Hypothalamus (tissue), 51 donors: ENCODE data around the gene RNF215.

Experiments used
- DNase-seq, 51 donors: peaks; one replicate each; lab custom pipeline; 2025; lab: John Stamatoyannopoulos, UW

RNF215 gene

DNA sequence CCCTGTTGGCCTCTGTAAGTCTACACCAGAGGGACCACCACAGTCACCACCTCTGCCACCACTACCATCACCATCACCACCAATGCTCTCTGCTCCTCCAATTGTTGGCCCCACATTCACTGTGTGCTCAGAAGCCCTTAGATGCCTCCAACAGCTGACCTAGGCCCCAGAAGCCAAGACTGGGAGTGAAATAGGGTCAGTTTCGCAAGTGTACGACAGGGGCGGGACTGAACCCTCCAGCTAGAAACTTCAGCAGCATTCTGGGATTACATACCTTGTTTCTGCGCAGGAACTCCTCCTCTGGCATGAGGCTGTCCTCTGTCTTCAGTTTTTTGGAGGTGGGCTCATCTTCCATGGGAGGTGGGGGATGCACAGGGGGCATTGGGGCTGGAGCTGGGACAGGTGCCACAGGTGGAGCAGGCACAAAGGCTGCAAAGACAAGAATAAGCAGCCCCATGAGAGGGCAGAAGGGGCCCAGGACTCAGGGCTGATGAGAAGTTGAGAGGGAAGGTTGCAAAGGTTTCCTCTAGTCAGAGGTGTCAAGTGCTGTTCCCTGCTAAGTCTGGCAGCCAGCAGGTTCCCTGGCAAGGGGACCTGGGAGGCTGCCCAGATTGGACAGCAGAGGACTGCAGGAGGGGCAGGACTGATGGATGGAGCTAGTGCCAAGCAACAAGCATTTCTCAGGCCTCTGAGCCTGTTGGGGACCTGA is 50.3 kb downstream of the RNF215 start:
- peak in 29 of 51 donors; percentile 5 to 73 (median 38) for DNase-seq

GRCh38 chr22:30335236-30335635 is 52.0 kb downstream of the RNF215 start:
- DNase-seq = no peak

- no peak for DNase-seq
Measured at GRCh38 chr22:30334646-30335045, 52.6 kb downstream of the RNF215 start.

- DNase-seq = no peak
Measured at GRCh38 chr22:30333707-30334087, 53.5 kb downstream of the RNF215 start.

- no peak for DNase-seq
Measured at GRCh38 chr22:30332994-30333706, 54.1 kb downstream of the RNF215 start.

GRCh38 chr22:30332551-30332950 is 54.7 kb downstream of the RNF215 start:
- DNase-seq = peak in 27 of 51 donors; percentile 6 to 80 (median 29)
